ENCODE measurements around the gene TRERF1. TPM values are rescaled to one million over a fixed set of nuclear protein-coding genes. Genes with fewer than 3 reads are reported as not detected.

Gene TRERF1
- polyA plus RNA-seq, 1 of the 3 experiments (the other 2 are of a cell fraction), result 3.6 TPM

GRCh38 chr6:42380228-42380979 is 71.3 kb downstream of the TRERF1 start:
- Histone ChIP-seq H3K27me3 (ENCODE audit: insufficient read depth) (no peaks in the 10 kb centered on the region), H3K4me1 (ENCODE audit: control insufficient read depth in 1 of 2, insufficient read depth in 2 of 2, low read depth in 1 of 2, low read length in 1 of 2) (no peaks in the 10 kb centered on the region), H3K9ac (no peak overlapping the region), H4K20me1 (ENCODE audit: insufficient read depth) (no peaks in the 10 kb centered on the region), H3K9me2 (no peaks in the 10 kb centered on the region), H3K9me3 (no peaks in the 10 kb centered on the region), H2AFZ (ENCODE audit: low read depth) (no peak overlapping the region), H3K4me2 (no peak overlapping the region), H3F3A (replicated peaks; ENCODE audit: insufficient read depth) (no peaks in the 10 kb centered on the region), H3K36me3 (replicated peaks in 1 of 2; ENCODE audit: control insufficient read depth in 1 of 2, insufficient read depth in 2 of 2, low read length in 1 of 2) (no peaks in the 10 kb centered on the region), H3K4me3 (ENCODE audit: low read depth in 2 of 2, low read length in 1 of 2) (no peak overlapping the region), H3K79me2 (ENCODE audit: insufficient read depth) (peaks cover 4% of the 10 kb centered on the region; the same call in 1 of the 2 replicates), H3K27ac (ENCODE audit: low read depth in 2 of 2, low read length in 1 of 2) (no peak overlapping the region)
- no peak for DNase-seq
- TF ChIP-seq MXI1 (IDR thresholded peaks at IDR 0.05; ENCODE audit: low read depth, low read length), result no peak
- no peak for TF ChIP-seq JUND (IDR thresholded peaks at IDR 0.05)
- TF ChIP-seq GABPA (IDR thresholded peaks at IDR 0.05; ENCODE audit: low read depth), result no peak
- TF ChIP-seq RCOR1 (IDR thresholded peaks at IDR 0.05; ENCODE audit: low read length), result no peak
- no peak for TF ChIP-seq MEF2A (IDR thresholded peaks at IDR 0.05; ENCODE audit: borderline replicate concordance, low read depth)
- no peak for TF ChIP-seq GATA2 (CRISPR knock-in tag; IDR thresholded peaks at IDR 0.05)
- no peak for TF ChIP-seq TEAD4 (IDR thresholded peaks at IDR 0.05; ENCODE audit: borderline replicate concordance, insufficient read depth)
- TF ChIP-seq TCF12 (IDR thresholded peaks at IDR 0.05), result no peak
- TF ChIP-seq SIN3A (IDR thresholded peaks at IDR 0.05; ENCODE audit: borderline replicate concordance, low read depth, low read length), result no peak
- TF ChIP-seq ZBTB33 (IDR thresholded peaks at IDR 0.05; ENCODE audit: borderline replicate concordance, low read depth), result no peak
- 77% methylated on average over 3 of the region's 4 CpGs for WGBS (ENCODE audit: low lambda C conversion rate)
- ChIA-PET POLR2A (no interaction called here), CTCF (no interaction called here)

- Histone ChIP-seq H3K9ac (no peak overlapping the region), H2AFZ (ENCODE audit: low read depth) (no peak overlapping the region), H4K20me1 (ENCODE audit: insufficient read depth) (no peaks in the 10 kb centered on the region), H3K27ac (ENCODE audit: low read depth in 2 of 2, low read length in 1 of 2) (no peak overlapping the region), H3K4me3 (ENCODE audit: low read depth in 2 of 2, low read length in 1 of 2) (no peak overlapping the region), H3K79me2 (ENCODE audit: insufficient read depth) (no peaks in the 10 kb centered on the region), H3K9me3 (no peaks in the 10 kb centered on the region), H3K36me3 (replicated peaks in 1 of 2; ENCODE audit: control insufficient read depth in 1 of 2, insufficient read depth in 2 of 2, low read length in 1 of 2) (no peaks in the 10 kb centered on the region), H3K9me2 (no peaks in the 10 kb centered on the region), H3K27me3 (ENCODE audit: insufficient read depth) (no peaks in the 10 kb centered on the region), H3K4me1 (ENCODE audit: control insufficient read depth in 1 of 2, insufficient read depth in 2 of 2, low read depth in 1 of 2, low read length in 1 of 2) (no peaks in the 10 kb centered on the region), H3K4me2 (no peak overlapping the region), H3F3A (replicated peaks; ENCODE audit: insufficient read depth) (no peaks in the 10 kb centered on the region)
- ChIA-PET POLR2A (no interaction called here), CTCF (interaction anchor here (0.9 to 1.0 kb wide), 2 partner anchors 50 to 164 kb away, joined by 3 read pairs; no protein-coding TSS in a partner anchor)
- DNase-seq, result no peak
- 93% methylated on average over 3 of the region's 3 CpGs for WGBS (ENCODE audit: low lambda C conversion rate)
- no peak for TF ChIP-seq REST (IDR thresholded peaks at IDR 0.05; ENCODE audit: low read depth, low read length)
- TF ChIP-seq RAD21 (IDR thresholded peaks at IDR 0.05; ENCODE audit: low read length), result no peak
- no peak for TF ChIP-seq ELF1 (IDR thresholded peaks at IDR 0.05)
- TF ChIP-seq RCOR1 (IDR thresholded peaks at IDR 0.05; ENCODE audit: low read length), result no peak
- no peak for TF ChIP-seq SMC3 (IDR thresholded peaks at IDR 0.05; ENCODE audit: low read depth, low read length)
- no peak for TF ChIP-seq USF2 (IDR thresholded peaks at IDR 0.05; ENCODE audit: borderline replicate concordance, low read depth, low read length)
- TF ChIP-seq MEF2A (IDR thresholded peaks at IDR 0.05; ENCODE audit: borderline replicate concordance, low read depth), result no peak
- TF ChIP-seq CHD2 (IDR thresholded peaks at IDR 0.05; ENCODE audit: low read length, partially characterized antibody), result no peak
- TF ChIP-seq RXRA (IDR thresholded peaks at IDR 0.05; ENCODE audit: borderline replicate concordance, low read depth), result no peak
- no peak for TF ChIP-seq FOXJ3 (CRISPR knock-in tag; IDR thresholded peaks at IDR 0.05)
- TF ChIP-seq PBX3 (IDR thresholded peaks at IDR 0.05), result no peak
- TF ChIP-seq JUND (IDR thresholded peaks at IDR 0.05), result no peak
Measured at GRCh38 chr6:42378536-42378935, 73.2 kb downstream of the TRERF1 start.

Data from SK-N-SH (cell line).